Right hindlimb (tissue), 1 donor: ENCODE measurements around the gene GFRA1.

Experiments used
- DNase-seq: peaks from one replicate; pipeline ENCODE4 v3.0.0-alpha.2; 2018

The GFRA1 gene

GRCh38 chr10:116024271-116024878 lies 248.6 kb downstream of the GFRA1 start:
- no peak for DNase-seq

GRCh38 chr10:116017405-116017804 lies 255.6 kb downstream of the GFRA1 start:
- DNase-seq, result no peak

GRCh38 chr10:116015583-116016333 lies 257.2 kb downstream of the GFRA1 start:
- no peak for DNase-seq

- DNase-seq, result no peak
These were observed 258.0 kb downstream of the GFRA1 start for GRCh38 chr10:116014871-116015582.

GRCh38 chr10:116014326-116014725 lies 258.7 kb downstream of the GFRA1 start:
- no peak for DNase-seq

GRCh38 chr10:116011929-116012328 lies 261.1 kb downstream of the GFRA1 start:
- no peak for DNase-seq

- no peak for DNase-seq
These were observed 265.6 kb downstream of the GFRA1 start for GRCh38 chr10:116007256-116007891.
